ENCODE data around the gene NOC2L.

NOC2L gene

DNA sequence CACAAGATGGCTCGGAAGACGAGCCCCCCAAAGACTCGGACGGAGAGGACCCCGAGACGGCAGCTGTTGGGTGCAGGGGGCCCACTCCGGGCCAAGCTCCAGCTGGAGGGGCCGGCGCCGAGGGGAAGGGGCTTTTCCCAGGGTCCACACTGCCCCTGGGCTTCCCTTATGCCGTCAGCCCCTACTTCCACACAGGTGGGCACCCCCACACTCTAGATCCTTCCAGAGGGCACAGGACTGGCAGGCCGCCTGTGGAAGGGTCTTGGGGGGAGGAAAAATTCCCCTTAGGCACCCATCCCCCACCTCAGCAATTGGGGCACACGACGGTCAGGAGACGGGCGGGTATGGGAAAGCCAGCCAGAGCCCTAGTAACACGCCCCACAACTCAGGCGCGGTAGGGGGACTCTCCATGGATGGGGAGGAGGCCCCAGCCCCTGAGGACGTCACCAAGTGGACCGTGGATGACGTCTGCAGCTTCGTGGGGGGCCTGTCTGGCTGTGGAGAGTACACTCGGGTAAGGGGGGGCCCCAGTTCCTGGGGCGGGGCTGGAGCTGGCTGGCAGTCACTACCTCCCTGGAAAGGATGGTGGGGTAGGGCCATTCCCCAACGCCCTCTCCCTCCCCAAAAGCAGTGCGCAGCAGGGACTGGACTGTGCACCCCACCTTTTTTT, 16.1 kb downstream of the NOC2L start:
- no peak for DNase-seq (ENCODE audit: low spot score)

DNA sequence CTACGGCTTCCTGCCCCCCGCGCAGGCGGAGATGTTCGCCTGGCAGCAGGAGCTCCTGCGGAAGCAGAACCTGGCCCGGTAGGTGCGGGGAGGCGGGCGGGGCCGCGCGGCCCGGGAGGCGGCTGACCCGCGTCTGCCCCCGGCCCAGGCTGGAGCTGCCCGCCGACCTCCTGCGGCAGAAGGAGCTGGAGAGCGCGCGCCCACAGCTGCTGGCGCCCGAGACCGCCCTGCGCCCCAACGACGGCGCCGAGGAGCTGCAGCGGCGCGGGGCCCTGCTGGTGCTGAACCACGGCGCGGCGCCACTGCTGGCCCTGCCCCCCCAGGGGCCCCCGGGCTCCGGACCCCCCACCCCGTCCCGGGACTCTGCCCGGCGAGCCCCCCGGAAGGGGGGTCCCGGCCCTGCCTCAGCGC, 16.6 kb downstream of the NOC2L start:
- DNase-seq (ENCODE audit: low spot score) = no peak

DNA sequence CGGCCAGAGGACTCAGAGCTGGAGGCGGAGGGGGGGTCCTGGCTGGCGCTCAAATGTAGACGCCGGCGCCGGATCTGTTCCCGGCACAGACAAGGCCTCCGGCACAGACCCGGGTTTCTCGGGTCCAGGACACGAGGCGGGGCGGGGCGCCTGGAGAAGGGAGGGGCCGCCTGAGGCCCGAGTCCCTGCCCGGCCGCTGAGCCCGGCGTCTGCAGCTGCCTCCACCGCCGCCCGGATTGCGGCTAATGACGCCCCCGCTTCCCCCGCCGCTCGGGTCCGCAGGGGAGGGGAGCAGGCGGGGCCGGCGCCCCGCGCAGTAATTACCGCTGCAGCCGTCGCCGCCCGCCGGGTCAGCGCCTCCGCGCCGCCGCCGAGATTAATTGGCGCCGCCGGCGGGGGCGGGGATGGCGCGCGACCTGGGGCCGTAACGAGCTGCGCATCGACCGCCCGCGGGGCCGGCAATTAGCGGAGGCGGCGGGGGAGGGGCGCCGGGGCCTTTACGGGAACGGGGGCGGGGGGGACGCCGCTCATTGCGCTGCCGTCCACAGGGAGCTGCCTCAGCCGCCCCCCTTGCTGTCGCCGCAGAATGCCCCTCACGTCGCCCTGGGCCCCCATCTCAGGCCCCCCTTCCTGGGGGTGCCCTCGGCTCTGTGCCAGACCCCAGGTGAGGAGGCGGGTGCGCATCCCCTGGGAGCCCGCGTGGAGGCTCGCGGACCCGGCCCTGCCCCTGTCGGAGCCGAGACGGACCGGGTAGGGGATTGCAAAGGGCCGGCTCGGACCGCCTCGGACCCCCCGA, 17.3 kb downstream of the NOC2L start:
- peak; percentile 55 for DNase-seq (ENCODE audit: low spot score)

DNA sequence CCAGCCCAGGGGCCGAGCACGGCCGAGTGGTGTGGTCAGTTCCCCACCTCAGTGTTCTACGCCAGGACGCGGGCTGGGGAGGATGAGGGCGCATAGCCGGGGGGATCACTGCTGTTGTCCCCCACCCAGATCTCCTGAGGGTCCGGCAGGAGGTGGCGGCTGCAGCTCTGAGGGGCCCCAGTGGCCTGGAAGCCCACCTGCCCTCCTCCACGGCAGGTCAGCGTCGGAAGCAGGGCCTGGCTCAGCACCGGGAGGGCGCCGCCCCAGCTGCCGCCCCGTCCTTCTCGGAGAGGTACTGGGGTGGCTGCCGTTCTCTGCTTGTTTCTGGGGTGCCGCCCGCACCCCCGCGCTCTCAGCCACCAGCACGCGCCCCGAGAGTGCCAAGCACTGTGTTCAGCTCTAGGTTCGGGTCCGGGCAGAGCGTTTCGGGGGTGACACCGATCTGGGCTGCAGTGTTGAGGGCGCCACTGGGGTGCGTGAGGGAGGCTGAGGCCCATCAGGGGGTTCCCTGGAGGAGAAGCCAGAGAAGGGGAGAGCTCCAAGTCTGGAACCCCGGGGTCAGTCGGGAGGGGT, 18.0 kb downstream of the NOC2L start:
- no peak for DNase-seq (ENCODE audit: low spot score)

DNA sequence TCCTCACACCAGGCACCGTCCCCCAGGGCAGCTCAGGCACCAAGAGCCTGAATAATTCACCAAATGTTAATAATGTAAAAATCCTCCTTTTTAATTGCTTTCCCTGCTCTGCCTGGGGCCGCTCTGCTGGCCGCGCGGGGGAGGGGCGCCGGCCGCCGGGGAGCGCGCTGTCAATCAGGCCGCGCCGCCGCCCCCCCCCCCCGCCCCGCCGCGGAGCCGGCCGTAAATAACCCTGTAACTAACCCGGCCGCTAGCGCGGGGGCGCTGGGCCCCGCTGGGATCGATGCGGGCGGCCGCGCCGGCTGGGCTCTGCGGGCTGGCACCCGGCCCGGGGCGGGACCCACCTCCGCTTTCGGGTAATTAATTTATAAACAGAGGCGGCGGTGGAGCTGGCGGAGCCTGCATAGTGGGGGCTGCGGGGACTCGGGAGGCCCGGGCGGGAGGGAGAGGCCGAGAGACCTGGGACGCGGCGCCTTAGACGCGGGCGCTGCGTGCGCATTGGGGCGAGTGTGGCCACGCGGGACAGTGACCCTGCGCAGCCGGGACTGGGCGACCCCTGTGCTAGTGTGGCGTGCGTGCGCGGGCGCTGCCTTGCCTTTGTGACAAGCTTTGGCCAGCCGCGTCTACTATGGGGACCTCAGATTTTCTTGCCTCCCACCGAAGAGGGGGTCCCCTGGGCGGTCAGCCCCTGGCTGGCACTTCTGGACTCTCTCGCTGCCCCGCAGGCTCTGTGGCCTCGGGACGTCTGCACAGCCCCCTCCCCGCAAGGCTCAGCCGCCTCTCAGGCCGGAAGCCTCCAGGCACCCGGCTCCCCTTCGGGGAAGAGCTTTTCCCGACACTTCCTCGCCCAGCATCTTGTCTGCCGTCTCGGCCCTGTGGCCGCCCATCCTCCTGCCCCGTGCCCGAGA, 18.7 kb downstream of the NOC2L start:
- DNase-seq (ENCODE audit: low spot score) = peak; percentile 50

DNA sequence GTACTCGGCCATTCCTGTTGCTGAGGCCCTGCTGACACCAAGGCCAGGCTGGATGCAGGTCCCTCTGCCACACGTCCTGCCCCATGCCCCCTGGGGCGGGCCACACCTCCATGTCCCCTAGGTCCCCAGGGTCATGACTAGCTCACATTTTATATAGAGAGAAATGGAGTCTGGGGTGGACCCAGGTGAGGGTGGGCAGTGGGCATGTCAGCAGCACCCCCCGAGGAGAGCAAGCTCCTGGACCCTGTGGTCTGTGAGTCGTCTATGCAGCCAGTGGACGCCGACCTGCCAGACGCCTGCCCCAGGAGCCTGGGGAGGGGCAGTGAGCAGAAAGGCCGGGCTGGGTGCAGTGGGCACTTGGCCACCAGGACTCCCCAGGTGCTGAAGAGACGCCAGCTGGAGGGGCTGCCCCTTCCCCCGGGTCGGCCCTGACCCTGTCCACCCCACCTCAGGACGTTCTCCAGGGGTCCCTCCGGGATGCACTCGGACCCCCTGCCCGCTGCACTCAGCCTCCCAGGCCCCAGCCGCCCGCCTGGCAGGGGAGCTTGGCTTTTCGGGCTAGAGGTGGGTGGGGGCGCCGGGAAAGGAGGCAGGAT, 19.4 kb downstream of the NOC2L start:
- no peak for DNase-seq (ENCODE audit: low spot score)

DNA sequence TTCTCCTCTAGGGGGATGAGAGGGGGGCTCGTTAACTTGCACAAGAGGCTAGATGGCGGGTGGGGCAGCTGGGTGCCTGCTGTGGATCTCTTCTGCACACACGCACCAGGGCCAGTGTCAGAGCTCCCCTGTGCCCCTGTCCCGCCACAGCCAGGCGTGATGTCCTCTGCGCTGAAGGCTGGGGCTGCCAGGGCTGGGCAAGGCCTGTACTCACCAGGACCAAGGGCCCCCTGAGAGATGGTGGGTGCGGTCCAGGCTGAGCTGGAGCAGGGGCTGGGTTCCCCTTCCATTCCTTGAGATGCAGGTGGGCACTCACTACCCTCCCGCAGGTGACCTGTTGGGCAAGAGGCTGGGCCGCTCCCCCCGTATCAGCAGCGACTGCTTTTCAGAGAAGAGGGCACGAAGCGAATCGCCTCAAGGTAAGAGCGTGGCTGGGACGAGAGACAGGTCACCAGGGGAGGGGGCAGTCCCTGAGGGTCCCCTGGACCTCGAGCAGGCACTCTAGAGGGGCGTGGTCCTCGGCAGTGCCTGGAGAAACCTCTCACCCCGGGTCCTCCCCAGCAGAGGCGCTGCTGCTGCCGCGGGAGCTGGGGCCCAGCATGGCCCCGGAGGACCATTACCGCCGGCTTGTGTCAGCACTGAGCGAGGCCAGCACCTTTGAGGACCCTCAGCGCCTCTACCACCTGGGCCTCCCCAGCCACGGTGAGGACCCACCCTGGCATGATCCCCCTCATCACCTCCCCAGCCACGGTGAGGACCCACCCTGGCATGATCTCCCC, 20.2 kb downstream of the NOC2L start:
- DNase-seq (ENCODE audit: low spot score) = peak; percentile 51

DNA sequence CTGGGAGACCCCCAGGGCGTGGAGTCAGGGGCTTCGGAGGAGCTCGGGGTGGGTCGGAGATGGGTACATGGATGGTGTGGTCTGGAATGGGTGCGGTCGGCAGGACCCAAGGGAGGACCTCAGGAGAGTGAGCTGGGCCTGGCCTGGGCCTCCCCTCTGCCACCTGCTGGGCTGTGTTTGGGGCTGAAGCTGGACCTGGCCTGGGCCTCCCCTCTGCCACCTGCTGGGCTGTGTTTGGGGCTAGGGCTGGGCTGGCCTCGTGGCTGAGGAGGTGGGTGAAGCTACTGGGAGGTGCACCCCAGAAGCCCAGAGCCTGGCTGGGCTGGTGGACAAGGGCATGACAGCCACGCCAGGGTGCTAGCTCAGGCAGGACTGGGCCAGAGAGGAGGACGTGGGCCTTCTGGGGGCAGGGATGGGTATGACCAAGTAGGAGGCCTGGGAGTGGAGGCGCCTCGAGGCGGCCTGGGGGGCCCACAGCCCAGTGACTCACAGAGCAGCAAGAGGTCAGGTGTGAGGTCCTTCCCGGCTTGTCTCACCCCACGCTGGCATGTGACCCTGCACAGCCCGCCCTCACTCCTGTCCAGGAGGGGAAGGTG, 20.9 kb downstream of the NOC2L start:
- DNase-seq (ENCODE audit: low spot score) = peak; percentile 53

DNA sequence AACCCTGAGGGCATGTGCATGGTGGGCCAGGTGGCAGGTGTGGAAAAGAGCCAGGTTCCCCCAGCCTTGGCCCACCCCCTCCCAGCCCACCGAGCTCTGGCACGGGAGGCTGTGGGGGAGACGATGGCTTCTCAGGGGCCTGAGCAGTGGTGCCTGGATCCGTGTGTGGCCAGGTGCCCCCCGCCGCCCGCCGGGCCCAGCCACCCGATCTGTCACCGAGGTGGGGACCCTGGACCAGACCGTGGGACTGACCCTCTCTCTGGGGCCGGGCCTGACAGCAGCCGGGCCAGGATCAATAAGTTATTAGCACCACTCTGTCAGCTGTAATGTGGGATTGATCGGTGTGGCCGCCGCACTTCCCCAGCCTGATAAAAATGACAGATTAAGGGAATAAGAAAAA, 21.5 kb downstream of the NOC2L start:
- no peak for DNase-seq (ENCODE audit: low spot score)

DNA sequence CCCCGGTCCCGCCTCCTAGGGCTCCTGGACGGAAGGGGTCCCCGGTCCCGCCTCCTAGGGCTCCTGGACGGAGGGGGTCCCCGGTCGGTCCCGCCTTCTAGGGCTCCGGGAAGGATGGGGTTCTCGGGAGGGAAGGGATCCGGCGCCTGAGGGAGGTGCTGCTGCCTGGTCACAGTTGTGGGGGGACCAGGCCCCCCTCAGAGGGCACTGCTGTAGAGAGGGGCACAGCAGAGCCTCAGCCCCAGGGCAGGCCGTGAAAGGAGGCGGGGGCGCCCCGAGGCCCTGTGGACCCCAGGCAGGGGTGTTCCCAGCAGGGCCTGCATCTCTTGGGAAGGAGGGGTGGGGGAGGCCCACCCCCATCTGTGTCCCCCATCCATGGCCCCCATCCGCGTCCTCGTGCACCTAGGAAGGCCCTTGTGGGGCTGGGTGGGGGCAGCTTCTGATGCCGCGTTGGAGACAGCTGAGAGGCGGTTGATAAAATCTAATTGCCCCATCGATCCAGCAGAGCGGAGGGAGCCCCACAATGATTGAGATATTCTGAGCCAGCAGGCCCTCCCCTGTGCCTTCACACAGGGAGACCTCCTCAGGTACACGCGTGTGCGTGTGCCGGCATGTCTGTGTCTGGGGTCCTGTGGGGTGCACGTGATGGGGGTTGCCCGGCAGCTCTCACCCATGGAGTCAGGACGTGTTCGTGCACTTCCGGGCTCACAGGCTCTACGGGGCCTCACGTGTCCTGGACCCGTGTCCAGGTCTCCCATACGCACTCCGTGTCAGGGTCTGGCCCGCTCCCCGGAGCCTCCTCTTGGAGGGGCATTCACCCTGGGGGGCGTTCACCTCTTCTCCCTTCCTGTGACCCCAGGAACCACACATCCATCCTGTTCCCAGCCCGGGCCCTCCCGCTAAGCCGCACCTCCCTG, 22.4 kb downstream of the NOC2L start:
- DNase-seq (ENCODE audit: low spot score) = no peak

DNA sequence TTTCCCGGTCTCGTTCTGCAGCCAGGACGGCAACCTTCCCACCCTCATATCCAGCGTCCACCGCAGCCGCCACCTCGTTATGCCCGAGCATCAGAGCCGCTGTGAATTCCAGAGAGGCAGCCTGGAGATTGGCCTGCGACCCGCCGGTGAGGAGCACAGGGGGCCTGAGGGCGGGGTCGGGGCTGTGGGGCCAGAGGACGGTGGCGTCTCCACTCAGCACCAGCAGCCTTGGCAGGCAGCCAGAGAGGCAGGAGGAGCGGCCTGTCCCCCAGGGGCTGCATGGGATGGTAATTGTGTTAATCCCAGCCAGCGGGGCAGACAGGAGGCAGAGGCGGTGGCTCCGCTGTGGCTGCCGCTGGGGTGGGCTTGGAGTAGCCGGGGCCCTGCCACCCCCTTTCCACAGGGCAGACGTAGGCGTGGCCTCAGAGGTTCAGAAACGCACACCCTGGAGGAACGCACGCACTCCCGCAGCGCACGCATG, 23.3 kb downstream of the NOC2L start:
- peak; percentile 69 for DNase-seq (ENCODE audit: low spot score)

DNA sequence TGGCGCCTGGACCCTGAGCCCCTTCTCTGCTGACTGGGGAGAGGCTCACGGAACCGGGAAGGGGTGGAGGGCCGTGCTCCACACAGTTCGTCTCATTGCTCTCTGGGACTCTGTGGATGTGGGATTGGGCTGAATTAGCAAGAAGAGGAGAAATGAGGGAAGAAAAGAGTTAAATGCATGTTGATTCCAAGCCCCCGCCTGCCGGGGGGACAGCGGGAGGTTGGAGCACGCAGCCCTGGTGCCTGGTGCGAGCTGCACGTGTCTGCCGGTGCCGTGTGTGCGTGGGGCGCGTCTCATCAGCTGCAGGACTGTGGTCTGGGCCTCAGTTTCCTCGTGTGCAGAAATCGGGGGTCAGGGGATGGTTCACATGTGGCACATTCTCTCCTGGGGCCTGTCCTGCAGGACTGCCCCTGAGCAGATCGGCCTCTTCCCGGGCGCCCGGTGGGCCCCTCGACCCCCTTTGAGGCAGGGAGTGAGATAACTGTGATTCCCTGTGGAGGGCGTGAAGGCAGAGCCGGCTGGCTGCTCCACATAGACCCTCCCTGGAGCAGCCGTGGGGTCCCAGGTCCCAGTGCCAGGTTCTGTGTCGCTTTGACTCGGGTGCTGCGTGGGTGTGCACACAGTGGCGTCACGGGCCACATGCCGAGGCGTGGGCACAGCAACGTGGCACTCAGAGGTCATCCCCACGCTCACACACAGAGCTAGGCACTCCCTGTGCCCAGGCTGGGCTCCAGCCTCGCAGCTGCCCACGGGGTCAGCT, 23.9 kb downstream of the NOC2L start:
- no peak for DNase-seq (ENCODE audit: low spot score)

DNA sequence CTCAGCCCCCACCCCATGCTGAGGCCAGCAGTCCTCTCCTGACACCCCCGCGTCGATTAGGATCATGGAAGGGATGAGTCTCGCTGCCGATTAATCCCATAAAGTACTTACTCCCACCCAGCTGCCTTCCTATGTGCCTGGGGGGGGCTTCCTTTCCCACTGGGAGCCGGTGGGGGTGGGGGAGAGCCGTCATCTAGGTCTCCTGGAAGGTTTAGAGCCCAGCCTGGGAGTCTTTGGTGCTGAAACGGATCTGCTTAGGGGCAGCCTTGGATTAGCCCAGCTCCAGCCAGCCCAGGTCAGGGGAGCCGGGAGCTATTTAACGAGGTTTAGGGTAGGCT, 25.5 kb downstream of the NOC2L start:
- no peak for DNase-seq (ENCODE audit: low spot score)

DNA sequence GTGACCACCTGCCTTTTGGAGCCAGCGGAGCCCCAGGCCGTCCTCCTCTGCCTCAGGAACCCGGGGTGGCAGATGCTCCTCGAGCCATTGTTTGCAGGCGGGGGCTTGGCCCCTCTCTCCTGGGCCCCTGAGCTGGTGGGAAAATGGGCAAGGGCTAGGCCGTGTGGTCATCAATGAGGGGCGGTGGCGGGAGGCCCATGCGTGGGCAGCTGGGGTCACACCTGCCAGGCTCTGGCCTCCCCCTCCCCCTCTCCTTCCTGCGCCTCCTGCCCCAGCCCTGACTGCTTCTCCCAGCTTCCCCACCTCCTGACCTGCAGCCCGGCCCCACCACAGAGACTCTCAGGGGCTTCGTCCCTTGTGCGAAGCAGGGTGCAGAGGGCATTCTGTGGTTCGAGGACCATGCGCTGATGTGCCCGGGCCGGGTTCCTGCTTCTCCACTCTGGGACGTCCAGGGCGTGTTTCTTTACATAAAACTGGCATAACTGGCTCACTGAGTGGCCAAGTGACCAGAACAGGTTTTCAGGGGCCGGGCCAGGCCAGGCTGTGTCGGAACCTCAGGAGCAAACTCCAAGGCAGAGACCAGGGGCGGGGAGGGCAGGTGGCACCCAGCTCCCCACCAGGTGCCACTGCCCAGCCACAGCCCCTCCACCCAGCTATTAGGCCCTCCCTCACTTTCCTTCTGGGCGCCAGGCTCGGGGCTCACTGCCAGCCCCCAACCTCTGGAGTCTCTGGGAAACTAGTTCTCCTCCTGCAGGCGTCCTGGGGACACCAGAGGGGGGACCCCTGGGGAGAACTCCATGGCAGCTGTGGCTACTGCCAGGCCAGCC, 26.1 kb downstream of the NOC2L start:
- no peak for DNase-seq (ENCODE audit: low spot score)

DNA sequence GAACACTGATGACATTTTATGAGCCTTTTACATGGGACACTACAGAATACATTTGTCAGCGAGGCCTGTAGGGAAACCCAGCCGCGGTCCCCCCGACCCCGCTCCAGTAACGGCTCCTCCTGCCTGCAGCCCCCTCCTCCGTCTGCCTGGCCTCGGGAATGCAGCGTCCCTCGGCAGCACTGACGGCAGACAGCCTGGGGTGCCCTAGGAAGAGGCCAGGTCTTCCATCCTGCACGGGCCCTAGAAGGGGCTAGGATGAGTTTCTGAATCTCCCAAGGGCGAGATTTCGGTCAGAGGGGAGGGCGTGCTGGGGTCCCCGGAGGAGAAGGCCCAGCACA, 26.9 kb downstream of the NOC2L start:
- no peak for DNase-seq (ENCODE audit: low spot score)

DNA sequence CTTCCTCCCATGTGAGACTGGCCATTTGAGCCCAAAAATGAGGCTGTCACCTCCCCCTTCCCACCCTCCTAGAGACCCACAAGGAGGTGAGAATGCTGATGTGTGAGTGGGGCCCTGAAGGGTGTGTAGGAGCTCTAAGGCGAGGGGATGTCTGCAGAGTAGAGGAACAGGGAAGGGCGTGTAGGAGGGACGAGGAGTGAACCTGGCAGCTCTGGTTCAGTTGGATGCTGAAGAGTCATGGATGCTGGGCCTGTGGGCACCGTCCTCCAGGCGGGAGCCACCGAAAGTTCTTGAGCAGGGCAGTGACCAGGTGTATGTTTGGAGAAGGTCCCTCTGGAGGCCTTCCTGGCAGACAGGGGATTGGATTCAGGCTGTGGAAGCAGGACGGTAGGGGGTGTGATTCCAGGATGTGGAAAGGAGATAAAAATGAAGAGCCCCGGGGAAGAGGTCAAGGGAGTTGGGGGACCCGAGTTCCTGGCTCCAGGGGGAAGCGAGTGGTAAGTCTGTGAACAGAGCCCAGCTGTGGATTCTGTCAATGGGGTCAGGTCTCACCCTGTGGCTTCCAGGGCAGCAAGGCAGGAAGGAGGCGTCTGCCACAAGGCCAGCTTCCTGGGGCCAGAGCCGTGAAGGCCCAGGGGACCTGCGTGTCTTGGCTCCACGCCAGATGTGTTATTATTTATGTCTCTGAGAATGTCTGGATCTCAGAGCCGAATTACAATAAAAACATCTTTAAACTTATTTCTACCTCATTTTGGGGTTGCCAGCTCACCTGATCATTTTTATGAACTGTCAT, 27.5 kb downstream of the NOC2L start:
- peak; percentile 47 for DNase-seq (ENCODE audit: low spot score)

DNA sequence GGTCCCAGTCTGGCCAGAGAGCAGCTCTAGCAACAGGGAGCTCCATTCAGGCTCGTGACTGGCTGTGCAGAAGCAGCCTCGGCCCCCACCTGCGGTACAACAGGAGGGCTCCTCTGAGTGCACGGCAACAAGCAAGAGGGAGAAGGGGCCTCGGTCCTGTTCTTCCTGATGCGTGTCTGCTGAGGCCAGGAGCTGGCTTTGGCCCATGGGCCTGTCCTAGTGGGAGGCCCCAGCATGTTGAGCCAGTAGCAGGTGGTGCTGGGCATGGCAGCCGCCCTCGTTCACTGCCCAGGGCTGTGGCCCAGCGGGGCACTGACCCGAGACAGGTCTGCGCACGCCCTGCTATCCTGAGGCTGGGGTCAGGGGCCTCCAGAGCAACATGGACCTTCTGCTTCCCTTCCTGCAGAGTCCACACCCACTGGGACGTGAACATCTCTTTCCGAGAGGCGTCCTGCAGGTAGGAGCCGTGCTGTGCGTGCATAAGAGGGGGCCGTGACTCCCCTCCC, 28.4 kb downstream of the NOC2L start:
- DNase-seq (ENCODE audit: low spot score) = no peak
